CD14-positive monocyte (primary cell): ENCODE data around the gene GULP1. TPM values are rescaled to one million over a fixed set of nuclear protein-coding genes. Genes with fewer than 3 reads are reported as not detected.

Source experiments
- DNase-seq, 3 donors: peaks; one replicate each; pipeline ENCODE4 v3.0.0-alpha.2; 2011 to 2022
- H2AFZ ChIP-seq: 2 replicates; pipeline ENCODE4 v1.6.0; 2012; ENCODE audit warnings: mild to moderate bottlenecking, low read depth, low read length, inconsistent platforms; ENCODE audit not compliant: insufficient read depth, poor library complexity, severe bottlenecking
- H3K27ac ChIP-seq, 2 donors: 1 replicate in 1 of 2; 2 replicates in 1 of 2; pipeline ENCODE4 v1.5.1; 2012 to 2013; ENCODE audit warnings: low read length in 2 of 2, control low read depth in 1 of 2, inconsistent platforms in 1 of 2, low read depth in 1 of 2, mild to moderate bottlenecking in 1 of 2
- H3K27me3 ChIP-seq, 2 donors: one replicate each; pipeline versions ENCODE4 v1.6.0 to v1.6.1; 2011 to 2013; ENCODE audit warnings: low read length in 2 of 2; ENCODE audit not compliant: control insufficient read depth in 2 of 2, insufficient read depth in 2 of 2
- H3K36me3 ChIP-seq, 2 donors: replicated peaks in 1 of 2; 1 replicate in 1 of 2; 2 replicates in 1 of 2; pipeline versions ENCODE4 v1.5.1 to v1.6.1; 2012 to 2013; ENCODE audit warnings: low read length in 2 of 2, control low read depth in 1 of 2, inconsistent platforms in 1 of 2, mild to moderate bottlenecking in 1 of 2; ENCODE audit not compliant: insufficient read depth in 2 of 2, control insufficient read depth in 1 of 2
- H3K4me1 ChIP-seq, 2 donors: 1 replicate in 1 of 2; 2 replicates in 1 of 2; pipeline versions ENCODE4 v1.5.1 to v1.6.1; 2012 to 2013; ENCODE audit warnings: low read length in 2 of 2, control low read depth in 1 of 2, inconsistent platforms in 1 of 2, mild to moderate bottlenecking in 1 of 2, moderate library complexity in 1 of 2; ENCODE audit not compliant: insufficient read depth in 2 of 2, control insufficient read depth in 1 of 2
- H3K4me2 ChIP-seq: replicated peaks from 2 replicates; pipeline ENCODE3; 2012; ENCODE audit warnings: low read length, moderate library complexity, mild to moderate bottlenecking; ENCODE audit not compliant: poor library complexity, severe bottlenecking; ENCODE audit errors: extremely low read depth
- H3K4me3 ChIP-seq, 3 experiments: fragments of 200-600 bp in 1 of 3; sonication (generic) in 1 of 3; replicated peaks in 1 of 3; 1 replicate in 2 of 3; 2 replicates in 1 of 3; pipeline ENCODE4 v1.5.1; 2011 to 2013; ENCODE audit warnings: low read length in 3 of 3, mild to moderate bottlenecking in 3 of 3, control low read depth in 2 of 3, low read depth in 2 of 3, inconsistent platforms in 1 of 3, moderate library complexity in 1 of 3
- H3K79me2 ChIP-seq: 2 replicates; pipeline ENCODE4 v1.6.0; 2012; ENCODE audit warnings: mild to moderate bottlenecking, control low read depth, inconsistent platforms, low read length, moderate library complexity; ENCODE audit not compliant: insufficient read depth
- H3K9ac ChIP-seq: 2 replicates; pipeline ENCODE4 v1.6.0; 2017; ENCODE audit warnings: low read length, mild to moderate bottlenecking; ENCODE audit not compliant: insufficient read depth, poor library complexity, severe bottlenecking
- H3K9me3 ChIP-seq, 2 donors: replicated peaks in 1 of 2; 1 replicate in 1 of 2; 2 replicates in 1 of 2; pipeline versions ENCODE4 v1.5.1 to v1.6.1; 2012 to 2013; ENCODE audit warnings: low read length in 2 of 2, control low read depth in 1 of 2; ENCODE audit not compliant: control insufficient read depth in 1 of 2, insufficient read depth in 1 of 2
- H4K20me1 ChIP-seq: 2 replicates; pipeline ENCODE4 v1.6.0; 2012; ENCODE audit warnings: mild to moderate bottlenecking, low read length, control low read depth, moderate library complexity; ENCODE audit not compliant: insufficient read depth
- H3K27ac Mint-ChIP-seq, 7 donors: one replicate each; pipeline ENCODE4 v1.8.0; 2020; ENCODE audit warnings: mild to moderate bottlenecking in 7 of 7, mixed read lengths in 7 of 7, moderate library complexity in 6 of 7, inconsistent platforms in 2 of 7
- H3K27me3 Mint-ChIP-seq, 3 donors: one replicate each; pipeline ENCODE4 v1.8.0; 2021 to 2022; ENCODE audit warnings: low read depth in 3 of 3, mild to moderate bottlenecking in 3 of 3, mixed read lengths in 3 of 3, moderate library complexity in 3 of 3, inconsistent platforms in 1 of 3
- H3K36me3 Mint-ChIP-seq, 2 donors: one replicate each; pipeline ENCODE4 v1.8.0; 2020; ENCODE audit warnings: mixed read lengths in 2 of 2, inconsistent platforms in 1 of 2, mild to moderate bottlenecking in 1 of 2
- H3K4me1 Mint-ChIP-seq: one replicate; pipeline ENCODE4 v1.8.0; 2020; ENCODE audit warnings: mild to moderate bottlenecking, mixed read lengths
- H3K4me3 Mint-ChIP-seq, 2 donors: one replicate each; pipeline ENCODE4 v1.8.0; 2020; ENCODE audit warnings: mild to moderate bottlenecking in 2 of 2, mixed read lengths in 2 of 2, moderate library complexity in 1 of 2
- H3K9me3 Mint-ChIP-seq, 7 donors: one replicate each; pipeline ENCODE4 v1.8.0; 2020 to 2022; ENCODE audit warnings: mixed read lengths in 7 of 7, mild to moderate bottlenecking in 6 of 7, moderate library complexity in 6 of 7, inconsistent platforms in 2 of 7
- WGBS: methylation state at CpG from one replicate; pipeline ENCODE4 v1.1.5; 2013; ENCODE audit warnings: missing lambda C conversion rate; ENCODE audit not compliant: insufficient coverage; 5-methylcytosine and 5-hydroxymethylcytosine counted together
- intact Hi-C, 2 donors: fragments of 100-400 bp; cut with micrococcal nuclease; formaldehyde crosslinking; loops; one replicate each; pipeline versions ENCODE4 v1.15.0 to v1.15.1; 2023
- polyA plus RNA-seq, 3 donors: library from polyadenylated mRNA; depleted of rRNA in 1 of 3; unstranded in 2 of 3; stranded (reverse) in 1 of 3; fragments of 300-500 nt in 2 of 3; fragments of >200 nt in 1 of 3; fragmentation: Illumina TruSeq in 2 of 3; gene quantifications; 1 replicate in 2 of 3; 2 replicates in 1 of 3; pipeline ENCODE4 v1.2.3, GENCODE V29; 2012 to 2021
- TF ChIP-seq, protein P1 (sequence below): fragments of 200-600 bp; IDR thresholded peaks from one replicate; pipeline ENCODE4 v1.8.0; 2022; ENCODE audit warnings: antibody characterized with exemption, mild to moderate bottlenecking

GULP1 gene
- polyA plus RNA-seq, 3 donors: not detected

DNA sequence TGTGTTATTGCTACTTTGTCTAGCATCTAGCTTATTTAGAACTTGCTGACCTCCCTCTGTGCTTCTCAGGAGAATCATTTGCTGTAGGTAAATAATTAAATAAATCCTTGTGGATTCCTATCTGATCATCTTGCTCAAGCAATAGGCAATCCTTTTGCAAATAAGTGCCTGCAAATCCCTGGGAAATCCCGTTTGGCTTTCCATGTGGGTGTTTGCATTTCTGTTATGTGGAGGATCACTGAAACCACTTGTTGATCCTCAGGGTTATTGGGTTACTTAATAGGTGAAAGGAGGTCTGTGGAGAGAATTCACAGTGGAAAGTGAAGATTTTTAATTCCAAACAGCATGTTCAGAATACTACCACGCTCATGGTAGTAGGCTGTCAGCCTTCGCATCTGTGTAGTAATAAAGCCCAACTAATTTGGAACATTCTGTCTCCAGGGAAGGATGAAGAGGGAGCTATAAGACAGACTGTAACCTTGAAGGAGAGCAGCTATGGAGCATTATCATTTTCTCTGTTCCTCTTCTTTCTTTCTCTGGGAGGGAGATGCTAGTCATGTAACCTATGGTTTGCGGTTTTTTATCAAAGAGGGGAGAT, 72.5 kb downstream of the GULP1 start:
- H3K9me3 Mint-ChIP-seq: peaks cover 0 to 2% (median 0%) of the 10 kb centered on the region in 7 donors
- Histone ChIP-seq H3K9ac (no peak overlapping the region), H3K4me1 (no peaks in the 10 kb centered on the region), H3K4me3 (no peak overlapping the region), H3K9me3 (no peaks in the 10 kb centered on the region), H2AFZ (no peak overlapping the region), H3K79me2 (no peaks in the 10 kb centered on the region), H3K27me3 (no peaks in the 10 kb centered on the region), H4K20me1 (no peaks in the 10 kb centered on the region), H3K4me2 (no peak overlapping the region), H3K27ac (no peak overlapping the region), H3K36me3 (no peaks in the 10 kb centered on the region)
- TF ChIP-seq, protein P1, sequence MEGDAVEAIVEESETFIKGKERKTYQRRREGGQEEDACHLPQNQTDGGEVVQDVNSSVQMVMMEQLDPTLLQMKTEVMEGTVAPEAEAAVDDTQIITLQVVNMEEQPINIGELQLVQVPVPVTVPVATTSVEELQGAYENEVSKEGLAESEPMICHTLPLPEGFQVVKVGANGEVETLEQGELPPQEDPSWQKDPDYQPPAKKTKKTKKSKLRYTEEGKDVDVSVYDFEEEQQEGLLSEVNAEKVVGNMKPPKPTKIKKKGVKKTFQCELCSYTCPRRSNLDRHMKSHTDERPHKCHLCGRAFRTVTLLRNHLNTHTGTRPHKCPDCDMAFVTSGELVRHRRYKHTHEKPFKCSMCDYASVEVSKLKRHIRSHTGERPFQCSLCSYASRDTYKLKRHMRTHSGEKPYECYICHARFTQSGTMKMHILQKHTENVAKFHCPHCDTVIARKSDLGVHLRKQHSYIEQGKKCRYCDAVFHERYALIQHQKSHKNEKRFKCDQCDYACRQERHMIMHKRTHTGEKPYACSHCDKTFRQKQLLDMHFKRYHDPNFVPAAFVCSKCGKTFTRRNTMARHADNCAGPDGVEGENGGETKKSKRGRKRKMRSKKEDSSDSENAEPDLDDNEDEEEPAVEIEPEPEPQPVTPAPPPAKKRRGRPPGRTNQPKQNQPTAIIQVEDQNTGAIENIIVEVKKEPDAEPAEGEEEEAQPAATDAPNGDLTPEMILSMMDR: no peak
- no peaks in the 10 kb centered on the region for H3K4me1 Mint-ChIP-seq
- no peaks in the 10 kb centered on the region for H3K27me3 Mint-ChIP-seq
- H3K27ac Mint-ChIP-seq: no peak overlapping the region
- no peak for DNase-seq
- H3K36me3 Mint-ChIP-seq: no peaks in the 10 kb centered on the region
- intact Hi-C loops: no loop called here
- 50% methylated on average over 1 of the region's 4 CpGs for WGBS
- no peak overlapping the region for H3K4me3 Mint-ChIP-seq

DNA sequence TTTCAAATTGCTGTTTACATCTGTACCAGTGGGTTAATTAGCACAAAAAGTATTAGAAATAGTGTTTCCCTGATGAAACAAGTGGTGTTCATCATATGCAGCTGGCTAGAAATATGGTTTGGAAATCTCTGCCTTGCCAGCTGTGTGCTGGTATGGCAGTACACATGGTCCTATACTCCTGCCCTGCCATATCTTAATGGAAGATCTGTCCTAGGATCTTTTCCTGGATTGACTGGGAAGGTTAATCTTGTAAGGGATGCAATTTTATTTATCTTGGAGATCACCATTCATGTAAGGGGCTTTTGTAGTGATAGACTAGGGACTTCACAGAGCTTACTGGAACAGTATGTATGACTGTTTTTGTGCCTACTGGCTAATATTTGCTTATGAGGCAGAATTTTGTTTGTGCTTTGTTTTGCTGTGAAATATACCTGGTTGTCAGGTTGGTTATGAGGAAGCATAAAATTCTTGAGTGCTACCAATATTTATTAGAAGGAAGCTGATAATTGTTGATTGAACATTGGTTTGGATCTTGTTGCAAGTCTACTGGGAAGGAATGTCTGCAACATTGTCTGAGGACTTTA, 73.5 kb downstream of the GULP1 start:
- no peak for DNase-seq
- H3K4me1 Mint-ChIP-seq: no peaks in the 10 kb centered on the region
- H3K4me3 Mint-ChIP-seq: no peak overlapping the region
- intact Hi-C loops: no loop called here
- Histone ChIP-seq H3K9ac (no peak overlapping the region), H2AFZ (no peak overlapping the region), H3K27me3 (no peaks in the 10 kb centered on the region), H3K4me3 (no peak overlapping the region), H3K4me2 (no peak overlapping the region), H3K27ac (no peak overlapping the region), H4K20me1 (no peaks in the 10 kb centered on the region), H3K36me3 (no peaks in the 10 kb centered on the region), H3K4me1 (no peaks in the 10 kb centered on the region), H3K79me2 (no peaks in the 10 kb centered on the region), H3K9me3 (no peaks in the 10 kb centered on the region)
- no peak overlapping the region for H3K27ac Mint-ChIP-seq
- H3K36me3 Mint-ChIP-seq: no peaks in the 10 kb centered on the region
- peaks cover 0 to 2% (median 0%) of the 10 kb centered on the region in 7 donors for H3K9me3 Mint-ChIP-seq
- TF ChIP-seq, protein P1: no peak
- H3K27me3 Mint-ChIP-seq: peaks cover 0 to 2% (median 1%) of the 10 kb centered on the region in 3 donors
